Germinal center (tissue), 1 donor: Measurements from ENCODE around the gene CPOX.
"Not testable (repeated sequence)": the region's sequence is repeated elsewhere in the genome, so short reads cannot be mapped to it uniquely, and the experiment has no call there.

Experiments
- DNase-seq: peaks from one replicate; pipeline ENCODE4 v3.0.0; 2012; ENCODE audit warnings: mixed read lengths, low spot score

The CPOX gene

GRCh38 chr3:98593046-98593936, at the start of gene CPOX:
CPOX (minus strand) TSS chr3:98593611; CDS start chr3:98593504, 107 bp downstream.
- peak; percentile 83 for DNase-seq

- not testable (repeated sequence) for DNase-seq
Observed at GRCh38 chr3:98642769-98643168, 49.4 kb upstream of the CPOX start.

- not testable (repeated sequence) for DNase-seq
Observed at GRCh38 chr3:98641756-98642155, 48.3 kb upstream of the CPOX start.

DNA sequence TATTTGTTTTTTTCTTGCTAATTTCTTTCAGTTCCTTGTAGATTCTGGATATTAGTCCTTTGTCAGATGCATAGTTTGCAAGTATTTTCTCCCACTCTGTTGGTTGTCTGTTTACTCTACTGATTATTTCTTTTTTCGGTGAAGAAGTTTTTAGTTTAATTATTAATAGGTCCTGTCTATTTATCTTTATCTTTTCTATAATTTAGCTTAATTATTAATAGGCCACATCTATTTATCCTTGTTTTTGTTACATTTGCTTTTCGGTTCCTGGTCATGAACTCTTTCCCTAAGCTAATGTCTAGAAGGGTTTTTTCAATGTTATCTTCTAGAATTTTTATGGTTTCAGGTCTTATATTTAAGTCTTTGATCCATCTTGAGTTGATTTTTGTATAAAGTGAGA, 45.1 kb upstream of the CPOX start:
- not testable (repeated sequence) for DNase-seq

GRCh38 chr3:98630416-98630815, 37.0 kb upstream of the CPOX start:
- no peak for DNase-seq

- DNase-seq = no peak
Observed at GRCh38 chr3:98628317-98628716, 34.9 kb upstream of the CPOX start.

- no peak for DNase-seq
Observed at GRCh38 chr3:98626151-98626550, 32.7 kb upstream of the CPOX start.

DNA sequence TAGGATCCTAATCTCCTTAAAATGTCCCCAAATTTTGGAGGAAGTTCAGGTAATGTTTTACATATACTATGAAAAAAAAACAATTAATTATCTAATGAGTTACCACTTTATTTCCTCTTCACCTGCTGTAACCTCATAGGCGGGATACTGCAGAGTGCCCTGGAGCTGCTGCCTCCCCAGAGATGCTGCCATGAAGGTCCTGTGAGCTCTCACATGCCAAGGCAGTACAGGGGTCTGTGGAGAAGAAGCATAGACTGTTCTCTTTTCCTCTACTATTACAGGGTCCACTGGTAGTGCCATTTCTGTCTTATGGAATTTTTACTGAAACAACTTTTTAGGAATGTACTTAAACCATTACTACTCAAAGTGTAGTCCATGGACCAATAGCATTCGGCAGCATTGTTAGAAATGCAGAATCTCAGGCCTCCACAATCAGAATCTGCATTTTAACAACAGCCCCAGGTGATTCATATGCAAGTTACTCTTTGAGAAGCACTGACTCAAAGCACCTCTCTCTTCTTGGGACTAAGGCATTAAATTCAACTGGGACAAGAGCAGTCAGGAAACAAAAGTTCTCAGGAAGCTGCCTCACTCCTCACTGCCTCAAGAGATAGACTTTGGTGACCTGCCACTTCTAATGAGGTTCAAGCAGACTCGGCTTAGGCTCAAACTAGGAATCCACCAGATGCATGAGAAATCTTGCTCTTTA, 30.3 kb upstream of the CPOX start:
- DNase-seq = no peak

GRCh38 chr3:98617841-98618240, 24.4 kb upstream of the CPOX start:
- DNase-seq = no peak

- no peak for DNase-seq
Observed at GRCh38 chr3:98613616-98614015, 20.2 kb upstream of the CPOX start.

DNA sequence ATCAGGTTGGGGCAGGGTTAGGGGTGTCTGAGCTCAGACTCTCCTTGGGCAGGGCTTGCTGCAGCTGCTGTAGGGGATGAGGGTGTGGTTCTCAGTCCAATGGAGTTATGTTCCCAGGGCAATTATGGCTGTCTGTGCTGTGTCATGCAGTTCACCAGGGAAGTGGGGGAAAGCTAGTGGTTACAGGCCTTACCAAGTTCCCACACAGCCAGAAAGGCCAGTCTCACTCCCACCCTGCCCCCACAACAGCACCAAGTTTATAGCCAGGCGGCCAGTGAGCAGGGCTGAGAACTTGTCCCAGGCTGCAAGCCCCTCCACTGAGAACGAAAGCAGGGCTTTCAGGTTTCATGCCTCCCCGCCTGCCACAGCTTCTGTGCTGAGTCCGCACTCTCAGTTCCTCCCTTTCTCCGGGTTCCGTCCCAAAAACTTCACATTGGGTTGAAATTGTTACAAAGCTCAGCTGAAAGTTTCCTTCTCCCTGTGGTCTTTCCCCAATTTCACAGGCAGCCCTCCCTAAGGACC, 19.6 kb upstream of the CPOX start:
- no peak for DNase-seq

DNA sequence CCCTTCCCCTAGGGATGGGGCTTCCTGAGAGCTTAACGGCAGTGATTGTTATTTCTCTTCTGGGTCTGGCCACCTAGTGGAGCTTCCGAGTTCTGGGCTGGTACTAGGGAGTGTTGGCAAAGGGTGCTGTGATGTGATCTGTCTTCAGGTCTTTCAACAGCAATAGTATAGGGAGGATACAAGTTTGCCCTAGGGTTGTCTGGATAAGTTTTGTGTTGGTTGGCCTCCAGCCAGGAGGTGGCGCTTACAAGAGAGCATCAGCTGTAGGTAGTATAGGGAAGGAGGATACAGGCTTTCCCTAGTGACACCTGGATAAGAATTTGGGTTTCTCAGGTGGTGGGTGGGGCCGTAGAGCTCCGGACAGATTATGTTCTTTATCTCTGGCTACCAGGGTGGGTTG, 19.2 kb upstream of the CPOX start:
- no peak for DNase-seq

DNA sequence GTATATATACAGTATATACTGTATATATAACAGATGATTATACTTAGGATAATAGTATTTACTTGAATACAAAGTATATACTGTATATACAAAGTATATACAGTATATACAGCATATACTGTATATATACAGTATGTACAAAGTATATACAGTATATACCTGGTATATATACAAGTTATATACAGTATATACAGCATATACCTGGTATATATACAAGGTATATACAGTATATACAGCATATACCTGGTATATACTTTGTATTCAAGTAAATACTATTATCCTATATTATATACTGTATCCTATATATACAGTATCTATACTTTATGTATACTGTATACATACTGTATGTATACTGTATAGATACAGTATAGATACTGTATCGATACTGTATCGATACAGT, 14.6 kb upstream of the CPOX start:
- DNase-seq = no peak

GRCh38 chr3:98603580-98603979, 10.2 kb upstream of the CPOX start:
- no peak for DNase-seq

GRCh38 chr3:98602078-98602678, 8.8 kb upstream of the CPOX start:
- DNase-seq = peak; percentile 46

- DNase-seq = no peak
Observed at GRCh38 chr3:98601180-98601579, 7.8 kb upstream of the CPOX start.

DNA sequence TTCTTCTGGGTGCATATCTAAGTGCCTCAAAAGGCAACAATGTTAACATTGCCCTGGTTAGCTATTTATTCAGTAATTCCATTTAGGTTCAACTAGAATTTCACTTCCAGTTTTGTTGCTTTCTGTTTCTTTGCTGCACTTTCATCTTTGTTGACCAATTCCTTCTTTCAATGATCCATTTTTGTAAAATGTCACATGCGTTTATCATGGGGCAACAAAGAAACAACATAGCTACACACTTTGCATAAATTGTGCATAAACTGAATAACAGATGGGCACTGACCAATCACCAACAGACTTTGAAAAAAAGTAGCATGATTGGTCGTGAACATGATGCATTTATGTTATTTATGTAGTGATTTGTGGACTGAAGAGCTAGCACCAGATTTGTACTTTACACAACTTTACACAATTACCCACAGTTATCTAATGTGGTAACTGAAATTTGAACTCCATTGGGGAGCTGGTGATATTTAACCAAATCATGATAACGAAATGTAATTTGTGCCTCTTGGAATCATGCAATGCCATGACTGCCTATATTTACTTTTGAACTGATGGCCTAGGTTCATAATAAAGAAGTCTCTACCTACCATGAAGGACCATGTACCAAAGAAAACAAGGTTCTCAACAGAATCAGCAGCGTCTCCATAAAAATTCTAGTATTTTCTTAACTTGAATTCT, 7.1 kb upstream of the CPOX start:
- no peak for DNase-seq

- no peak for DNase-seq
Observed at GRCh38 chr3:98599647-98600411, 6.4 kb upstream of the CPOX start.

- DNase-seq = no peak
Observed at GRCh38 chr3:98598492-98598891, 5.1 kb upstream of the CPOX start.

- peak; percentile 43 for DNase-seq
Observed at GRCh38 chr3:98596541-98597500, 3.4 kb upstream of the CPOX start.
